Left lung (tissue), 10 donors: ENCODE measurements around the gene FRY. TPM values are rescaled to one million over a fixed set of nuclear protein-coding genes. Genes with fewer than 3 reads are reported as not detected.

Experiments
- ATAC-seq: fragments of 200-7000 bp; cut with Tn5 transposase; one replicate; pipeline ENCODE4 v1.9.1; 2020; ENCODE audit warnings: moderate library complexity
- DNase-seq, 4 donors: peaks; one replicate each; pipeline ENCODE4 v3.0.0-alpha.2; 2013 to 2020
- H3K27ac ChIP-seq, 2 donors: fragments of 200-600 bp; sonication (generic) in 1 of 2; one replicate each; pipeline versions ENCODE4 v1.5.0 to v1.8.0; 2020 to 2021
- H3K27me3 ChIP-seq, 2 donors: fragments of 200-600 bp; sonication (generic) in 1 of 2; one replicate each; pipeline versions ENCODE4 v1.5.0 to v1.8.0; 2020 to 2021
- H3K36me3 ChIP-seq, 2 donors: fragments of 200-600 bp; sonication (generic) in 1 of 2; one replicate each; pipeline versions ENCODE4 v1.5.0 to v1.8.0; 2020 to 2021
- H3K4me1 ChIP-seq, 2 donors: fragments of 200-600 bp; one replicate each; pipeline ENCODE4 v1.8.0; 2021
- H3K4me3 ChIP-seq, 2 donors: fragments of 200-600 bp; sonication (generic) in 1 of 2; one replicate each; pipeline versions ENCODE4 v1.5.0 to v1.8.0; 2020 to 2021; ENCODE audit warnings: mild to moderate bottlenecking in 1 of 2
- H3K9me3 ChIP-seq, 2 donors: fragments of 200-600 bp; sonication (generic) in 1 of 2; one replicate each; pipeline versions ENCODE4 v1.5.0 to v1.8.0; 2020 to 2021
- intact Hi-C, 2 donors: fragments of 100-400 bp; cut with DNase I; formaldehyde crosslinking; loops; one replicate each; pipeline versions ENCODE4 v1.11.2 to v1.14.2; 2022
- polyA plus RNA-seq, 6 donors: library from polyadenylated mRNA; unstranded; fragments of 120-200 nt; gene quantifications; one replicate each; pipeline ENCODE4 v1.2.1, GENCODE V29; 2013; ENCODE audit not compliant: insufficient read length in 6 of 6
- total RNA-seq, 2 donors: library from RNA; stranded (reverse); fragmentation: NEBNext Ultra II Directional; extraction: Animal tissue kit (Norgen Biotek cat#: 25700); gene quantifications; one replicate each; pipeline ENCODE4 v1.2.1, GENCODE V29; 2021
- TF ChIP-seq, protein P1 (sequence below), 2 donors: fragments of 200-600 bp; sonication (generic) in 1 of 2; IDR thresholded peaks; one replicate each; pipeline versions ENCODE4 v1.5.0 to v1.8.0; 2021; ENCODE audit warnings: antibody characterized with exemption in 2 of 2
- donor health status: DM: no; HTN: yes; CAD: no.
- donor health status: DM: no; HTN: no; CAD: no.

FRY gene
- total and polyA plus RNA-seq, 8 donors = 41.6 to 53.4 (median 49.2) TPM

DNA sequence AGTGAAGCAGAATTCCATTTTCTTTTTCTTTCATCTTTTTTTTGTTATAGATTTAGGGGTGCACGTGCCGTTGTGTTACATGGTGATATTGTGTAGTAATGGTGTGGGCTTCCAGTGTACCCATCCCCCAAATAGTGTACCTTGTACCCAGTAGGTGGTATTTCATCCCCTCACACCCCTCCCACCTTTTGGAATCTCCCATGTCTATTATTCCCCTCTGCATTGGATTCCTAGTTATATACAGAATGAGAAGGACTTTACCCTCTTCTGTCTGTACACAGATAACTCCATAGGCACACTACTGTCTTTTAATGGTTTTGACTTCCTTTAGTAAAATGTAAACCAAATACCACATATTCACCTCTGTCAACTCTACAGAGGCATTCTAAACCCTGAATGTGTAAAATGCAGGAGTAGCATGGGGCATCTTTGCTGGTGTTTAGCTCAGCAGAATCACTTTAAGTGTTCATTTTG is 28.0 kb downstream of the FRY start:
- no peak overlapping the region for H3K27ac ChIP-seq
- no peaks in the 10 kb centered on the region for H3K27me3 ChIP-seq
- intact Hi-C loops = no loop called here
- no peak for ATAC-seq
- no peaks in the 10 kb centered on the region for H3K4me1 ChIP-seq
- no peak for DNase-seq
- TF ChIP-seq, protein P1, sequence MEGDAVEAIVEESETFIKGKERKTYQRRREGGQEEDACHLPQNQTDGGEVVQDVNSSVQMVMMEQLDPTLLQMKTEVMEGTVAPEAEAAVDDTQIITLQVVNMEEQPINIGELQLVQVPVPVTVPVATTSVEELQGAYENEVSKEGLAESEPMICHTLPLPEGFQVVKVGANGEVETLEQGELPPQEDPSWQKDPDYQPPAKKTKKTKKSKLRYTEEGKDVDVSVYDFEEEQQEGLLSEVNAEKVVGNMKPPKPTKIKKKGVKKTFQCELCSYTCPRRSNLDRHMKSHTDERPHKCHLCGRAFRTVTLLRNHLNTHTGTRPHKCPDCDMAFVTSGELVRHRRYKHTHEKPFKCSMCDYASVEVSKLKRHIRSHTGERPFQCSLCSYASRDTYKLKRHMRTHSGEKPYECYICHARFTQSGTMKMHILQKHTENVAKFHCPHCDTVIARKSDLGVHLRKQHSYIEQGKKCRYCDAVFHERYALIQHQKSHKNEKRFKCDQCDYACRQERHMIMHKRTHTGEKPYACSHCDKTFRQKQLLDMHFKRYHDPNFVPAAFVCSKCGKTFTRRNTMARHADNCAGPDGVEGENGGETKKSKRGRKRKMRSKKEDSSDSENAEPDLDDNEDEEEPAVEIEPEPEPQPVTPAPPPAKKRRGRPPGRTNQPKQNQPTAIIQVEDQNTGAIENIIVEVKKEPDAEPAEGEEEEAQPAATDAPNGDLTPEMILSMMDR (IDR thresholded peaks at IDR 0.05) = no peak
- no peaks in the 10 kb centered on the region for H3K36me3 ChIP-seq
- no peak overlapping the region for H3K4me3 ChIP-seq
- H3K9me3 ChIP-seq = no peaks in the 10 kb centered on the region

DNA sequence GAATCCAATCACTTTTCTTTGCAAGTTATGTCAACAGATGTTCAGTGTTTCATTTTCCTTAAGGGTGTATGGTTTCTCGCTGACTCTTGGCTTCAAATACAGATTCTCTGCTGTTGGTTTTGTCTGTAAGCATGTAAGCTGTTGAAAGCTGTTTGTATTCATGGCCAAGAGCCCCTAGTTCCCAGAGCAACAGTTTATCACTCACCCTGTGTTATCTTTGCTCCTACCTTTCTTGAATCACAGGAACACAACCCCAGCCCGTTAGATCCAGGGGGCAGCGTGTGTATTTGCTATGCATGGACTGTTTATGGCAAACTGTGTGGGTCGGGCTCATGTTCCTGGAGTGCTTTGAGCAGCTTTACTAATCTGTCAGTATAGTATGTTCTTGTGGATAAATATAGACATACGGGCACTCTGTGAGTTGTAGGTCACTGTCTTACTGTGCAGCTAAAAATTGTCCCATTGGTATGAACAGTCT is 28.9 kb downstream of the FRY start:
- H3K9me3 ChIP-seq = no peaks in the 10 kb centered on the region
- intact Hi-C loops = no loop called here
- no peaks in the 10 kb centered on the region for H3K4me1 ChIP-seq
- no peak overlapping the region for H3K27ac ChIP-seq
- H3K4me3 ChIP-seq = no peak overlapping the region
- DNase-seq (peak in 2 of 4 donors; percentile 16 to 23), ATAC-seq (no peak)
- TF ChIP-seq, protein P1 (IDR thresholded peaks at IDR 0.05) = no peak
- H3K36me3 ChIP-seq = no peaks in the 10 kb centered on the region
- no peaks in the 10 kb centered on the region for H3K27me3 ChIP-seq

DNA sequence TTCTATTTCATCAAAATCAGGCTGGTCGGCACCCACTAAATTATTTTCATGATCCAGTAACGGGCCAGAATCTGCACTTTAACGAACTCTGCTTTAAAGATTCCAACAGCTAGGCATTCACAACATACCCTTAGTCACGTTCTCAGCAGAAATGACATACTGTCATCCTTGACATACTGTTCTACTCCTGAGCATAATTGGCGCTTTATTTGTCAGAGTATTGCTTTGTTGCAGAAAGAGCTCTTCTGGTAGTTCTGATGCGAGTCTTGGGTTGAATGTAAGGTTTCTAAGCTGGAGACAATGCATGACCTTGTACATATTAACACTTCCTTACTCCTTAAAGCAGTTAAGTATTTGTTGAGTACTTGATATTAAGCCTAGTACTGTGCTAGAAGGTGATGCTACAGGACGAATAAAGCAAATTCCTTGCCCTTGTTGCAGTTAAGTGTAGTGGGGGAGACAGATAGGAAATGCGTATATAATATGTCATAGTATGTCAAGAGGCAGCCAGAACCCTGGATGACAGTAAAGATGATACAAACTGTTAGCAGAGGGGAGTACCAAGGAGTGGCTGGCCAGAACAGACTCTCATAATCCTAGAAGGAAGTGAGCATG is 32.2 kb downstream of the FRY start:
- TF ChIP-seq, protein P1 (IDR thresholded peaks at IDR 0.05) = no peak
- Histone ChIP-seq H3K9me3 (no peaks in the 10 kb centered on the region), H3K4me1 (no peaks in the 10 kb centered on the region), H3K27ac (no peak overlapping the region), H3K36me3 (no peaks in the 10 kb centered on the region), H3K27me3 (no peaks in the 10 kb centered on the region), H3K4me3 (no peak overlapping the region)
- intact Hi-C loops = no loop called here
- no peak for ATAC-seq
- no peak for DNase-seq

DNA sequence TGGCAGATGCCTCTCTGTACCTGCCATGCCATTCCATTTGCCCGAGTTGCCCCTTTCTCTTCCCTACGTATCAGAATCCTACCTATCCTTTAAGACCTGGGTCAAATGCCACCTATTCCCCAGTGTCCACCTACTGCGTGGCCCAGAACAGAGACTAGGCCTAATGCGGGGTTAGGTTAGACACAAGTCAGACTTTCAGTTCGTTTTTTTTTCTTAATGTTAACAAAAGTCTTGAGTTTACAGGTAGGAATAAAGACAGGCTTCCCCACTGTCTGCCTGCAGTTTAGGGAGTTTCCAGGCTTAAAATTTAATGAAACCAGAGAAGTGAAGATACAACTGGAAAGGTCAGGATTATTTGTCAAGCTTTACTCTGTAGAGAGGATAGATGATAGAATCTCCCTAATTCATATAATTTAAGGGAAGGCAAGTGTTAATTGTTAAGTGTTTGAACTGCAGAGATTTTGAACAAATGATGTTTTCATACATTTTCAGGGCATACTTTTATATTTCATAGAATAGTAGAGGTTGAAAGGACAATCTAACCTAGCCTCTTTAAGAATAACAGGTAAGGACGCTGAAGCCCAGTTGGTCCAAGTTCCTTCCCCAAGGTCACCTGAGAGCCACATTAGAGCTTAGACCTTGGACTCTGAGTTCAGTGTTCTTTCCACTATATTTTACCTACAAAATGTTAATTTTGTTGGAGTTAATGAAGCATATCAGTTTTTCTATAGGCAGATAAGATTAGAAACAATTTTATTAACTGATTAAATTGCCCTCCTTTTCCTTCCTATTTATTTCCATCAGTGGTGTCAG is 35.8 kb downstream of the FRY start:
- DNase-seq = no peak
- Histone ChIP-seq H3K36me3 (no peaks in the 10 kb centered on the region), H3K4me1 (no peaks in the 10 kb centered on the region), H3K27me3 (no peaks in the 10 kb centered on the region), H3K27ac (no peak overlapping the region), H3K9me3 (no peaks in the 10 kb centered on the region), H3K4me3 (no peak overlapping the region)
- TF ChIP-seq, protein P1 (IDR thresholded peaks at IDR 0.05) = no peak
- no peak for ATAC-seq
- intact Hi-C loops = no loop called here

DNA sequence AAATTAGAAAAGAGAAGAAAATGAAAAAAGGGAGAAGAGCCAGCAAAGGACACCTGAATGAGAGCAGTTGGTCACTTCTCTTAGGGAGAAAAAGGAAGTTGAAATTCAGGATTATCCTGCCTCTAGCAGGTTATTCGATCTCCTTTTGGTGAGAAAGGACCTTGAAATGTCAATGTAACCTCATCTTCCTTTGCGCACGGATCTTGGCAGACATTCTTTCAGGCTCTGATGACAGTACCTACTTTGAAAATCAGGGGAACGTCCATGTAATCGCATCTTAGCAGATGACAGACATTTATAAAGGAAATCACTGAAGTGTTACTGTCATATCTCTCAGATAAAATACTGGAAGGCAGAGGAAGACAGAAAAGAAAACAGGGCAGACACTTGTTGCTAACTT is 36.7 kb downstream of the FRY start:
- Histone ChIP-seq H3K9me3 (no peaks in the 10 kb centered on the region), H3K4me3 (no peak overlapping the region), H3K36me3 (no peaks in the 10 kb centered on the region), H3K27ac (no peak overlapping the region), H3K4me1 (no peaks in the 10 kb centered on the region), H3K27me3 (no peaks in the 10 kb centered on the region)
- intact Hi-C loops = no loop called here
- no peak for DNase-seq
- no peak for ATAC-seq
- TF ChIP-seq, protein P1 (IDR thresholded peaks at IDR 0.05) = no peak
